PC-9 (cell line): ENCODE data around the gene TP53I11. TPM values are rescaled to one million over a fixed set of nuclear protein-coding genes. Genes with fewer than 3 reads are reported as not detected.
A peak's percentile ranks its signal among the peaks of the same experiment; 100 is the strongest.

Source experiments
- BruUV-seq: library from RNA; stranded (reverse); fragments of 400-500 nt; replicated peaks from 2 replicates; lab custom pipeline; 2021; lab: Mats Ljungman, UMichigan
- CTCF ChIA-PET: fragments of 300-600 bp; sonication (Branson Sonifier 250); formaldehyde crosslinking; loops from one replicate; lab custom pipeline; 2022; ENCODE audit warnings: antibody characterized with exemption; lab: Charles Lee
- POLR2A ChIA-PET: fragments of 300-600 bp; sonication (Branson Sonifier 250); formaldehyde crosslinking; loops from one replicate; lab custom pipeline; 2022; ENCODE audit warnings: antibody characterized with exemption; ENCODE audit not compliant: unreplicated experiment; lab: Charles Lee
- DNase-seq, 2 experiments: peaks; one replicate each; pipeline versions ENCODE4 v3.0.0 to v3.0.0-alpha.2; 2015 to 2022; ENCODE audit warnings: mixed read lengths in 1 of 2
- H2AFZ ChIP-seq: fragments of 200-600 bp; sonication (generic); 2 replicates; pipeline ENCODE4 v1.8.1; 2017; ENCODE audit warnings: antibody characterized with exemption
- H3F3A ChIP-seq: fragments of 200-600 bp; sonication (generic); 2 replicates; pipeline ENCODE4 v1.8.1; 2017; ENCODE audit warnings: antibody characterized with exemption, mild to moderate bottlenecking, low read depth; ENCODE audit not compliant: insufficient read depth
- H3K27ac ChIP-seq: fragments of 200-600 bp; sonication (generic); 2 replicates; pipeline ENCODE4 v1.6.1; 2016; ENCODE audit warnings: mixed run types
- H3K27me3 ChIP-seq: fragments of 200-600 bp; sonication (generic); 2 replicates; pipeline ENCODE4 v1.6.1; 2016; ENCODE audit warnings: low read depth, mixed run types; ENCODE audit not compliant: insufficient read depth
- H3K36me3 ChIP-seq: fragments of 200-600 bp; sonication (generic); 2 replicates; pipeline ENCODE4 v1.6.1; 2016; ENCODE audit warnings: low read depth, mixed run types
- H3K4me1 ChIP-seq: fragments of 200-600 bp; sonication (generic); replicated peaks from 2 replicates; pipeline ENCODE4 v1.6.1; 2016; ENCODE audit warnings: mixed run types; ENCODE audit not compliant: insufficient read depth
- H3K4me2 ChIP-seq: fragments of 200-600 bp; sonication (generic); 2 replicates; pipeline ENCODE4 v1.6.1; 2017; ENCODE audit warnings: mixed run types
- H3K4me3 ChIP-seq: fragments of 200-600 bp; sonication (generic); 2 replicates; pipeline ENCODE4 v1.6.1; 2016; ENCODE audit warnings: mixed run types
- H3K79me2 ChIP-seq: fragments of 200-600 bp; sonication (generic); 2 replicates; pipeline ENCODE4 v1.6.1; 2017; ENCODE audit warnings: low read depth, mixed run types
- H3K9me2 ChIP-seq: fragments of 200-600 bp; sonication (generic); 2 replicates; pipeline ENCODE4 v1.8.1; 2017; ENCODE audit warnings: mild to moderate bottlenecking; ENCODE audit not compliant: insufficient read depth
- H3K9me3 ChIP-seq: fragments of 200-600 bp; sonication (generic); 2 replicates; pipeline ENCODE4 v1.8.1; 2016; ENCODE audit warnings: low read depth; ENCODE audit not compliant: insufficient read depth
- H4K20me1 ChIP-seq: fragments of 200-600 bp; sonication (generic); 2 replicates; pipeline ENCODE4 v1.8.1; 2017; ENCODE audit not compliant: insufficient read depth
- EZH2 ChIP-seq: fragments of 200-600 bp; sonication (generic); IDR thresholded peaks from 2 replicates; pipeline ENCODE4 v1.8.0; 2017; ENCODE audit warnings: antibody characterized with exemption, low read depth
- intact Hi-C: fragments of 100-400 bp; cut with micrococcal nuclease; formaldehyde crosslinking; loops from one replicate; pipeline ENCODE4 v1.10.0; 2022; ENCODE audit not compliant: unreplicated experiment
- total RNA-seq: library from RNA; stranded (reverse); gene quantifications from 2 replicates; pipeline ENCODE4 v1.2.3, GENCODE V29; 2021
- TF ChIP-seq, protein P1 (sequence below): fragments of 200-600 bp; sonication (generic); conservative IDR thresholded peaks from 2 replicates; pipeline ENCODE4 v1.6.1; 2017; ENCODE audit warnings: mixed run types, antibody characterized with exemption, mild to moderate bottlenecking, moderate library complexity

Gene TP53I11
- total RNA-seq, 1 experiment from 2014 or later, result 0.46 TPM

DNA sequence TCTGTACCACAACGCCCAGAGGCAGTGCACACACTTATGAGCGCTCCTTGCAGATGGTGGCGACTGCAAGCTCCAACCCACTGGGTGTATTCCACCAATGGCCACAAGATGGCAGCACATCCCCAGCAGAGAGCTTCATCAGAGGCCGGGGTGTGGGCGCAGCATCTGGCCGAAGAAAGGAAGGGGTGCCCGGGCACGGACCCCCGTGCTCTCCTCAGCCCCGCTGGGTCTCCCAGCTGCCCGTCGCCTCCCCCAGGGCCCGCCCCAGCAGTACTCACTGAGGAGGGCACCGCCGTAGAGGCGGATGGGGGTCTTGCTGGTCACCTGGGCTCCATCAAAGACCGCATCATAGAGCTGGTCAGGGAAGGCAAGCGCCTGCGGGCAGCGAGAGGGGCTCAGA, 14.2 kb downstream of the TP53I11 start:
- H4K20me1 ChIP-seq, result no peaks in the 10 kb centered on the region
- no peak overlapping the region for H3K4me3 ChIP-seq
- H3K4me2 ChIP-seq, result no peak overlapping the region
- TF ChIP-seq, protein P1, sequence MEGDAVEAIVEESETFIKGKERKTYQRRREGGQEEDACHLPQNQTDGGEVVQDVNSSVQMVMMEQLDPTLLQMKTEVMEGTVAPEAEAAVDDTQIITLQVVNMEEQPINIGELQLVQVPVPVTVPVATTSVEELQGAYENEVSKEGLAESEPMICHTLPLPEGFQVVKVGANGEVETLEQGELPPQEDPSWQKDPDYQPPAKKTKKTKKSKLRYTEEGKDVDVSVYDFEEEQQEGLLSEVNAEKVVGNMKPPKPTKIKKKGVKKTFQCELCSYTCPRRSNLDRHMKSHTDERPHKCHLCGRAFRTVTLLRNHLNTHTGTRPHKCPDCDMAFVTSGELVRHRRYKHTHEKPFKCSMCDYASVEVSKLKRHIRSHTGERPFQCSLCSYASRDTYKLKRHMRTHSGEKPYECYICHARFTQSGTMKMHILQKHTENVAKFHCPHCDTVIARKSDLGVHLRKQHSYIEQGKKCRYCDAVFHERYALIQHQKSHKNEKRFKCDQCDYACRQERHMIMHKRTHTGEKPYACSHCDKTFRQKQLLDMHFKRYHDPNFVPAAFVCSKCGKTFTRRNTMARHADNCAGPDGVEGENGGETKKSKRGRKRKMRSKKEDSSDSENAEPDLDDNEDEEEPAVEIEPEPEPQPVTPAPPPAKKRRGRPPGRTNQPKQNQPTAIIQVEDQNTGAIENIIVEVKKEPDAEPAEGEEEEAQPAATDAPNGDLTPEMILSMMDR, result peak; percentile 96
- no peak for TF ChIP-seq EZH2
- no peaks in the 10 kb centered on the region for H3F3A ChIP-seq
- no peaks in the 10 kb centered on the region for H3K36me3 ChIP-seq
- BruUV-seq, result no TSS peak
- peak; percentile 53 to 81 for DNase-seq
- CTCF ChIA-PET, result interaction anchor here (0.6 to 2.1 kb wide), 7 partner anchors 20 to 413 kb away, joined by 3 to 27 read pairs (median 4); no protein-coding TSS in a partner anchor
- H3K9me3 ChIP-seq, result no peaks in the 10 kb centered on the region
- H2AFZ ChIP-seq, result no peak overlapping the region
- H3K9me2 ChIP-seq, result no peaks in the 10 kb centered on the region
- POLR2A ChIA-PET, result no interaction called here
- H3K79me2 ChIP-seq, result no peaks in the 10 kb centered on the region
- intact Hi-C loops, result loop anchor here (1.0 kb wide), 2 partner anchors 167 to 396 kb away; no protein-coding TSS in a partner anchor
- H3K27ac ChIP-seq, result no peak overlapping the region
- H3K27me3 ChIP-seq, result peaks cover 6% of the 10 kb centered on the region; the same call in 1 of the 2 replicates
- H3K4me1 ChIP-seq, result no peaks in the 10 kb centered on the region

DNA sequence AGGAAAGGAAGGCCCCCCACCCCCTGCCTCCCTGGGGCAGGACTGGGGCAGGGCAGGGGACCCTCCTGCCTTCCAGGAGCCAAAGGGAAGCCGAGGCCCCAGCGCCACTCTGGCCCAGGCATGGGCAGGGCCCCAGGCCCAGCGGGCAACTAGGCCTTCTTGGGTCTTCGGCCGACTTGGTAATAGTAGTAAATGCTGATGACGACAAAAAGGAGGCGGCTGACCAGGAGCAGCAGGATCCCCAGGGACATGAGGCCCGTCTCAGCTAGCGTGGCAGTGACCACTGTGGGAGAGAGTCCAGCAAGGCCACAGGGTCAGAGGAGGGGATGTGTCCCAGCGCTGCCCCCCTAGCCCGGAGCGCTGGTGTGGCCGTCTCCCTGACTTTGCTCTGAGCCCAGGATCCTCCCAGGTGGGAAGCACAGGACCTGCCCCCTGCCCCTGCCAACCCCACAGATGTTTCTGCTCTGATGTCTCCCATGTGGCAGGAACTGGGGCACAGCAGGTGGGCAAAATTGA, 15.9 kb downstream of the TP53I11 start:
- H3K4me3 ChIP-seq, result no peak overlapping the region
- intact Hi-C loops, result no loop called here
- H4K20me1 ChIP-seq, result no peaks in the 10 kb centered on the region
- no peaks in the 10 kb centered on the region for H3K9me3 ChIP-seq
- no peak for TF ChIP-seq EZH2
- TF ChIP-seq, protein P1, result no peak
- no TSS peak for BruUV-seq
- no peaks in the 10 kb centered on the region for H3K79me2 ChIP-seq
- H3K4me2 ChIP-seq, result no peak overlapping the region
- no peaks in the 10 kb centered on the region for H3K9me2 ChIP-seq
- no peaks in the 10 kb centered on the region for H3F3A ChIP-seq
- ChIA-PET CTCF (no interaction called here), POLR2A (no interaction called here)
- no peak for DNase-seq
- no peak overlapping the region for H3K27ac ChIP-seq
- H3K36me3 ChIP-seq, result no peaks in the 10 kb centered on the region
- no peaks in the 10 kb centered on the region for H3K4me1 ChIP-seq
- H3K27me3 ChIP-seq, result peaks cover 23% of the 10 kb centered on the region
- H2AFZ ChIP-seq, result no peak overlapping the region

DNA sequence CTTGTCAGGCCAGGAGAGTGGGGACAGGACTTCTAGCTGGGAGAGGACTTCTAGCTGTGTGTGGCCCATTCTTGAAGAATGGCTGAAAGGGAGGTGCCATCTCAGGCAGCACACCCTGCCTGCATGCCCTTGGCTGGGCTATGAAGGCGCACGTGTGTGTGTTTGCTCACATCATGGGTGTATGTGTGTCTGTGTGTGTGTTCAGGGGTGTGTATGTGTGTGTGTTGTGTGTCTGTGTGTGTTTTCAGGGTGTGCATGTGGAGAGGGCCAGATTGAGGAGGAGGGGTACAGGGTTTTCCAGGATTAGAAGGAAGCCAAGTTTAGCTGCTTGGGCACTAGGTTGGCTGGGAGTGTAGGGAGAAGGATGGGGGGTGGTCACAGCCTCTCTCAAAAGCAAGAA, 16.6 kb downstream of the TP53I11 start:
- no TSS peak for BruUV-seq
- ChIA-PET CTCF (no interaction called here), POLR2A (no interaction called here)
- intact Hi-C loops, result no loop called here
- Histone ChIP-seq H3F3A (no peaks in the 10 kb centered on the region), H3K36me3 (no peaks in the 10 kb centered on the region), H3K4me1 (no peaks in the 10 kb centered on the region), H3K4me3 (no peak overlapping the region), H3K9me2 (no peaks in the 10 kb centered on the region), H2AFZ (no peak overlapping the region), H3K27me3 (peaks cover 30% of the 10 kb centered on the region), H3K9me3 (no peaks in the 10 kb centered on the region), H3K79me2 (no peaks in the 10 kb centered on the region), H3K27ac (no peak overlapping the region), H4K20me1 (no peaks in the 10 kb centered on the region), H3K4me2 (no peak overlapping the region)
- no peak for DNase-seq
- TF ChIP-seq, protein P1, result no peak
- TF ChIP-seq EZH2, result no peak
